NCI-H748 (cell line): ENCODE measurements around the gene BCDIN3D.
"Not testable (repeated sequence)": the region's sequence is repeated elsewhere in the genome, so short reads cannot be mapped to it uniquely, and the experiment has no call there.

ENCODE experiments used
- DNase-seq: peaks from one replicate; lab custom pipeline; 2025; ENCODE audit not compliant: unreplicated experiment; lab: John Stamatoyannopoulos, UW

BCDIN3D gene, protein sequence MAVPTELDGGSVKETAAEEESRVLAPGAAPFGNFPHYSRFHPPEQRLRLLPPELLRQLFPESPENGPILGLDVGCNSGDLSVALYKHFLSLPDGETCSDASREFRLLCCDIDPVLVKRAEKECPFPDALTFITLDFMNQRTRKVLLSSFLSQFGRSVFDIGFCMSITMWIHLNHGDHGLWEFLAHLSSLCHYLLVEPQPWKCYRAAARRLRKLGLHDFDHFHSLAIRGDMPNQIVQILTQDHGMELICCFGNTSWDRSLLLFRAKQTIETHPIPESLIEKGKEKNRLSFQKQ

DNA sequence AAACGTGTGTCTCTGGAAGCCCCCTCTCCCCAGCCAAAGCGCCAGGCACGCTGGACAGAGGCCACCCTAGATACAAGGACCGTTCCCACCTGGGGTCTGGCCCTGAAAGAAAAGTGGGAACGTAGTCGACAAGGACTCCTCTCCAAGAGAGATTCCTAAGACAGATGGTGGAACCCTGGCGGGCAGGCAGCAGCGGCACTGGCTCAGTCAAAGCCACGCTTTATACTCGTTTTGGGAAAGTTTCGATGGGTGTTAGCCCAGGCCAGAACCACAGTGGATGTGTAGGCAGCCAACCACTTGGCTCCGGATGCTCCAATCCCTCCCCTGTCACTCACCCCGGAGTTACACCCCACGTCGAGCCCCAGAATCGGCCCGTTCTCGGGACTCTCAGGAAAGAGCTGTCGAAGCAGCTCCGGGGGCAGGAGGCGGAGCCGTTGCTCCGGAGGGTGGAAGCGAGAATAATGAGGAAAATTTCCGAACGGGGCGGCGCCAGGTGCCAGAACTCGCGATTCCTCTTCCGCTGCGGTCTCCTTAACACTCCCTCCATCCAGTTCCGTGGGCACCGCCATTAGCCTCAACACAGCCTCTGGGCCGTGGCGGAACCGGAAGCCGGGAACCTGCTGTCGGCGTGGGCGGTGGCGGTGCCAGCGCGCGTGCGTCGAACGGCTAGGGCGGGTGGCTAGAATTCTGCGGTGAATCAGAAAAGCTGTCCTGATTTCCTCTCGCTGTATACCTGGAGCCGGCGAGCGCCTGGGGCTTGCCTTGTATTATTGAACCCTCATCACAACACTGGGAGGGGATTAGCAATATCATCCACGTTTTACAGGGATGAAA lies at the start of gene BCDIN3D:
TSS of gene BCDIN3D (minus strand) at position 588 of the 834 bp plus-strand sequence. CDS start at position 569, 19 bp downstream.
- DNase-seq: peak; percentile 92

- no peak for DNase-seq
Observed at GRCh38 chr12:49892084-49892731, 49.3 kb upstream of the BCDIN3D start.

- no peak for DNase-seq
Observed at GRCh38 chr12:49891476-49891875, 48.6 kb upstream of the BCDIN3D start.

- DNase-seq: no peak
Observed at GRCh38 chr12:49891012-49891411, 48.1 kb upstream of the BCDIN3D start.

DNA sequence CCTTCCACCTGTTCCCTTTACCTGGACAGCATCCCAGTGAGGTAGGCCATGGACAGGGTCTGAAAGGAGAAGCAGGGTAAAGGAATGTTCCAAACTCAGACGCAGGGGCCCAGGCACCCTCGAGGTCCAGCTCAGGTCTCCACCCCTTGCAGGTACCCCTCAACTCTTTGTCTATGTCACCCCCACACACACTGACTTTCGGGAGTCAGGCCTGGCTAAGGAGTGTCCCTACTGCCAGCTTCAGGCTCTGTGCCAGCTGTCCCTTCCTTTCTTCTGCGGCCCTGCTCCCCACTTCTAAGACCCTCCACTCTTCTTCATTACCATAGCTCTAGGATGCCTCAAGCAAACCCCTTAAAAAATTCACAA lies 47.2 kb upstream of the BCDIN3D start:
- DNase-seq: no peak

- DNase-seq: no peak
Observed at GRCh38 chr12:49889361-49890095, 46.6 kb upstream of the BCDIN3D start.

DNA sequence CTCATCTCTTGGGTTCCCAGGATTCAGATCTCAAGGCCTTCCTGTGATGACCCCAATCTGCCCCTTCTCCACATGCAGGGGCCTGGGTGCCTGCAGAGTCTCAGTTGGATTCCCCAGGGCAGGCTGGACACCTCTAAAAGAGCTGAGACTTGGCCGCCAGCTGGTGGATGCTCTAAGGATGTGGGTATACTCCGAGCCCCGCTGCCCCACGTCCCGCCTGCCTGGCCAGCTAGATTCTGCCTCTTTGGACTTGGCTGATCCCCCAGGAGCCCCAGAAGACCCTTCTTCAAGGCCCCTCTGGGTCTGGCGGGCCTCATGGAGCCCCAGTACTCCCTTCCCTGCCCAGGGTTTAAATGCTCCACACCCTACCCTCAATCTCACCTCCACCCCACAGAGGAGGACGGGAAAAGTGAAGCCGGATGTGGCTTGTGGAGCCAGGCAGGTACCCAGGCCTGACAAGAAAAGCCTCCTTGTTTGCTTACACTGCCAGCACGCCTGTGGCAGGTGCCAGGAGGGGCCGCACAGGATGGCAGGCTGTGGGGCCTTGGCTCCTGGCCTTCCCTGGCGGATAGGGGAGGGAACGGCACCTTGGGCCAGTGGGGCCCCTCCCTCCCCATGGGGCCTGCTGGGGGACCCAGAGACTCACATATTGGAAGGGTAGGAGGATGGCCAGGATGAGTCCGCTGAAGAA lies 45.7 kb upstream of the BCDIN3D start:
- DNase-seq: no peak

DNA sequence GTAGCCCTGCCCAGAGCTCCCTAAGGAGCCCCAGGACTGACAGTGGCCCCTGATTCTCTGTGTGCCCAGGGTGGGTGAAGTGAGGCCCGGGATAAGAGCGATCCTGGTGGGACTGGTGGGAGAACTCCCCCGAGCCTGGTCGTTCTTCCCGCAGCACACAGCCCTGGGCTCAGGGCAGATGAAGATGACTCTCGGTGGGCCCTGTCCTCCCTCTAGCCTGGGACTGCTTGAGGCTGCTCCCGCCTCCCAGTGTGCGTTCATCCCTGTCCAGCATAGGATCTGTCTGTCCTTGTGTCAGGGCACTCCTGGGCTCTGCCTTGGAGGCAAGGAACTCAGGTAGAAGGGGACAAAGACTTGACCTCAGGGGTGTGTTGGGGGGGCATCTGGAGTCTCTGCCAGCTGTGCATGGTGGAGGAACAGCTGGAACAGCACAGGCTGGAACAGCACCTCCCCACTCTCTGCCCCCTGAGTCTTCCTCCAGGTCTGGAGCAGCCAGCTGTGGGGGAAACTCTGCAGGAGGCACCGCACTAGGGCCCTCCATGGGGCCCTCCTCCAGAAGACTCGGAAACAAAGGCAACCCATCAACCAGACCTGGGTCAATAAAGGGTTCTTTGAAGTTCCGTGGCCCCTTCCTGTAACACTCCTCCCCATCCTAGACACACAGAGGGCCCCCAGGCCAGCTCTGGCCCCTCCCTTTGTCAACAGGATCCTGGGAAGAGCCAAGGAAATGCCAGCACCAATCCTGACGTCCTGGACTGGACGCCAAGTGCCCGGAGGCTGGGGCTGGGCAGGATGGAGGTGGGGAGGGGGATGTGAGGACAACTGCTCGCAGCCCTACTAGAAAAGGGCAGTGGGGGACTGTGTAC lies 44.9 kb upstream of the BCDIN3D start:
- no peak for DNase-seq

GRCh38 chr12:49887091-49887490 lies 44.2 kb upstream of the BCDIN3D start:
- no peak for DNase-seq

- DNase-seq: no peak
Observed at GRCh38 chr12:49885663-49886461, 43.0 kb upstream of the BCDIN3D start.

- DNase-seq: peak; percentile 41
Observed at GRCh38 chr12:49885118-49885517, 42.2 kb upstream of the BCDIN3D start.

DNA sequence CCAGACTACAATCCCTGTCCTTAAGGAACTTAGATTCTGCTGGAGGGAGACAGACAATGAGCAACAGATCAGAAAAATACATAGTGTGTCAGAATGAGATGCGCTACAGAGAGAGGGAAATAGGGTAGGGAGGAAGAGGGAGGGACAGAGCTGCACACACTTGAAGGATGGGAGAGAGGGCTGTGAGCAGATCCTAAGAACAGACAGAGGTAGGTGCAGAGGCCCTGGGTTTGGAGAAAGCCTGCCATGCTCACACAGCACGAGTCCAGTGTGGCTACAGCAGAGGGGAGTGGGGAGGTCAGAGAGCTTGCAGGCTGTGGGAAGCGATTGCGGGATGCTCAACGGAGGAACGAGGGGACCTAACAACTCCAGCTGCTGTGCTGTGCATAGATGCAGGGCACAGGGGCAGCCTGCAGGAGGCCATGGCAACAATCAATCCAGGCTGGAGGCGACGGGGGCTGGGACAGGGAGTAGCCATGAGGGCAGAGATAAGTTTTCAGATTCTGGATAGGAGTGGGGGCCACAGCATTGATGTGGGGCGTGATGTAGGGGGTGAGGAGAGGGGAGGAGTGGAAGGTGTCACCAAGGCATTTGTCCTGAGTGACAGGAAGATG lies 40.1 kb upstream of the BCDIN3D start:
- no peak for DNase-seq

DNA sequence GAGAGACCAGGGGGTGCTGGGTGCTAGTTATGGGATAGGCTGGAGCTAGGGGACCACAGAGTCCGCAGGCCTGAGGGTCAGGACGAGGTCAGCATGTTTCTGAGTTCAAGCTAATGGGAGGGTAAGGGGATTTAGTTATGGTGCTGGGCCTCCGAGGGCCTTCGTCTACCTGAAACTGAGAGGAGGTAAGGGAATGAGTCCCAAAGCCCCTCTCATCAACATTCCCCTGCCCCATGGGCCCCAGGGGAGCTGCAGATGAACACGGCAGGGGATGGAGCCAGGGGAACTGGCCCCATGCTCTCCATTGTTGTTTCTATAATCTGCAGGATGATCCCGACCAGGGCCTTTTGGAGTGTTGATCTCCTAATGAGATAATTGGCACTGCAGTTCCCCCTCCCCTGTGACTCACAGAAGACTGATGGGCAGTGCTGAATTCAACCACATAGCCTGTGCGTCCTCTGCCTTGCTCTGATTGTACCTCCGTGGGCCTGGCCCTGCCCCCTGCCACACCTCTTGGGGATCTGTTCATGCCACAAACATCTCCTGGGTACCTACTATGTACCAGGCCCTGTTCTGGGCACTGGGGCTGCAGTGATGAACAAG lies 39.4 kb upstream of the BCDIN3D start:
- DNase-seq: peak; percentile 13

- DNase-seq: no peak
Observed at GRCh38 chr12:49881415-49882247, 38.7 kb upstream of the BCDIN3D start.

- DNase-seq: no peak
Observed at GRCh38 chr12:49880756-49881414, 38.0 kb upstream of the BCDIN3D start.

DNA sequence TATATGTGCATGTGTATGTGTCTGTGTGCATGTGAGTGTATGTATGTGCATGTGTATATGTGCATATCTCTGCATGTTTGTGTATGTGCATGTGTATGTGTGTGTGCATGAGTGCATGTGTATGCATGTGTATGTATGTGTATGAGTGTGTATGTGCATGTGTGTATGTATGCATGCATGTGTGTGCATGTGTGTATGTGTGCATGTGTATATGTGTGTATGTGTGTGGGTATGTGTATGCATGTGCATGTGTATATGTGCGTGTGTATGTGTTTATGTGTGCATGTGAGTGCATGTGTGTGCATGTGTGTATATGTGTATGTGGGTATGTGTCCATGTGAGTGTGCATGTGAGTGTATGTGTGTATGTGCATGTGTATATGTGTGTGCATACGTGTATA lies 36.2 kb upstream of the BCDIN3D start:
- DNase-seq: not testable (repeated sequence)

- no peak for DNase-seq
Observed at GRCh38 chr12:49878021-49878420, 35.1 kb upstream of the BCDIN3D start.
